Measurements from ENCODE around the gene KCNQ1. TPM values are rescaled to one million over a fixed set of nuclear protein-coding genes. Genes with fewer than 3 reads are reported as not detected.

KCNQ1 gene
- total and polyA plus RNA-seq, 2 experiments from 2014 or later = 0.45 to 0.87 TPM

- TF ChIP-seq EZH2 (IDR thresholded peaks at IDR 0.05; ENCODE audit: low read depth, unreplicated experiment) = no peak
- TF ChIP-seq EZH2phosphoT487 (IDR thresholded peaks at IDR 0.05; ENCODE audit: unreplicated experiment) = no peak
- no peak for TF ChIP-seq NANOG (IDR thresholded peaks at IDR 0.05; ENCODE audit: borderline replicate concordance)
- TF ChIP-seq ZNF331 (CRISPR knock-in tag; IDR thresholded peaks at IDR 0.05; ENCODE audit: low read depth) = no peak
- TF ChIP-seq CTCF (conservative IDR thresholded peaks at IDR 0.05; ENCODE audit: low read depth in 2 of 2) = no peak
- no peak for TF ChIP-seq STAT1 (IDR thresholded peaks at IDR 0.05; ENCODE audit: unreplicated experiment)
- TF ChIP-seq ETS1 (IDR thresholded peaks at IDR 0.05) = no peak
Measured at GRCh38 chr11:2789331-2789730, 344.5 kb downstream of the KCNQ1 start (continued).

GRCh38 chr11:2789791-2790567, 345.2 kb downstream of the KCNQ1 start:
- peaks cover 44% of the 10 kb centered on the region for H3K27me3 ChIP-seq (ENCODE audit: insufficient read depth)
- H2AFZ ChIP-seq = no peak overlapping the region
- no peaks in the 10 kb centered on the region for H3F3A ChIP-seq (replicated peaks; ENCODE audit: low read depth)
- ATAC-seq (no peak), DNase-seq (ENCODE audit: low spot score) (no peak)
- H3K4me3 ChIP-seq = no peak overlapping the region
- H3K4me1 ChIP-seq (ENCODE audit: insufficient read depth) = peaks cover 8% of the 10 kb centered on the region
- peaks cover 18% of the 10 kb centered on the region for H3K4me1 Mint-ChIP-seq
- no peak overlapping the region for H3K4me2 ChIP-seq
- no peaks in the 10 kb centered on the region for H3K79me2 ChIP-seq (replicated peaks; ENCODE audit: insufficient read depth)
- H3K27me3 Mint-ChIP-seq (ENCODE audit: insufficient read depth, low read depth, poor library complexity) = peaks cover 53% of the 10 kb centered on the region
- no peak overlapping the region for H3K27ac Mint-ChIP-seq
- no peak overlapping the region for H3K4me3 Mint-ChIP-seq
- H3K36me3 ChIP-seq (ENCODE audit: insufficient read depth) = no peaks in the 10 kb centered on the region; the same call in 1 of the 2 replicates
- H3K27ac ChIP-seq (ENCODE audit: low read depth) = no peak overlapping the region
- peaks cover 8% of the 10 kb centered on the region for H3K36me3 Mint-ChIP-seq (ENCODE audit: low read depth)
- no peaks in the 10 kb centered on the region for H3K9me2 ChIP-seq (ENCODE audit: insufficient read depth)
- H4K20me1 ChIP-seq (replicated peaks; ENCODE audit: insufficient read depth) = no peaks in the 10 kb centered on the region
- H3K9me3 Mint-ChIP-seq = peaks cover 18% of the 10 kb centered on the region
- TF ChIP-seq POLR2AphosphoS5 (IDR thresholded peaks at IDR 0.05; ENCODE audit: low read depth) (no peak), CREB1 (CRISPR knock-in tag; IDR thresholded peaks at IDR 0.05; ENCODE audit: low read depth) (no peak), CTCF (conservative IDR thresholded peaks at IDR 0.05; ENCODE audit: low read depth in 2 of 2) (no peak), EZH2phosphoT487 (IDR thresholded peaks at IDR 0.05; ENCODE audit: unreplicated experiment) (no peak), ETS1 (IDR thresholded peaks at IDR 0.05) (no peak), NANOG (IDR thresholded peaks at IDR 0.05; ENCODE audit: borderline replicate concordance) (no peak), ZNF331 (CRISPR knock-in tag; IDR thresholded peaks at IDR 0.05; ENCODE audit: low read depth) (no peak), STAT1 (IDR thresholded peaks at IDR 0.05; ENCODE audit: unreplicated experiment) (no peak), JUNB (IDR thresholded peaks at IDR 0.05; ENCODE audit: unreplicated experiment) (no peak)

All from GM23338 (cell line).